Ishikawa (cell line): ENCODE data around the gene PDCD1LG2.

Source experiments
- CEBPB ChIP-seq: IDR thresholded peaks from 2 replicates; pipeline ENCODE4 v1.6.1; 2012
- CREB1 ChIP-seq: IDR thresholded peaks from 2 replicates; pipeline ENCODE4 v1.6.1; 2012; ENCODE audit warnings: low read depth
- EGR1 ChIP-seq: IDR thresholded peaks from 2 replicates; pipeline ENCODE4 v1.6.1; 2012
- EP300 ChIP-seq: IDR thresholded peaks from 2 replicates; pipeline ENCODE4 v1.6.1; 2012; ENCODE audit warnings: borderline replicate concordance
- FOXM1 ChIP-seq: IDR thresholded peaks from 2 replicates; pipeline ENCODE4 v1.6.1; 2012; ENCODE audit warnings: low read depth, borderline replicate concordance
- NFIC ChIP-seq: IDR thresholded peaks from 2 replicates; pipeline ENCODE4 v1.6.1; 2012
- RAD21 ChIP-seq: IDR thresholded peaks from 2 replicates; pipeline ENCODE4 v1.6.1; 2012; ENCODE audit warnings: low read depth
- TAF1 ChIP-seq: IDR thresholded peaks from 2 replicates; pipeline ENCODE4 v1.6.1; 2012; ENCODE audit warnings: low read depth, mild to moderate bottlenecking
- TCF12 ChIP-seq: IDR thresholded peaks from 2 replicates; pipeline ENCODE4 v1.6.1; 2012; ENCODE audit warnings: low read depth
- TEAD4 ChIP-seq: IDR thresholded peaks from 2 replicates; pipeline ENCODE4 v1.6.1; 2012
- YY1 ChIP-seq: IDR thresholded peaks from 2 replicates; pipeline ENCODE4 v1.6.1; 2012; ENCODE audit warnings: low read depth
- ZBTB7A ChIP-seq: IDR thresholded peaks from 2 replicates; pipeline ENCODE4 v1.6.1; 2012; ENCODE audit warnings: low read depth
- TF ChIP-seq, protein P1 (sequence below): IDR thresholded peaks from 2 replicates; pipeline ENCODE4 v1.6.1; 2012
- TF ChIP-seq, protein P2 (sequence below): IDR thresholded peaks from 2 replicates; pipeline ENCODE4 v1.6.1; 2012
- TF ChIP-seq, protein P3 (sequence below): IDR thresholded peaks from 2 replicates; pipeline ENCODE4 v1.6.1; 2012; ENCODE audit warnings: low read depth, mild to moderate bottlenecking

The PDCD1LG2 gene

DNA sequence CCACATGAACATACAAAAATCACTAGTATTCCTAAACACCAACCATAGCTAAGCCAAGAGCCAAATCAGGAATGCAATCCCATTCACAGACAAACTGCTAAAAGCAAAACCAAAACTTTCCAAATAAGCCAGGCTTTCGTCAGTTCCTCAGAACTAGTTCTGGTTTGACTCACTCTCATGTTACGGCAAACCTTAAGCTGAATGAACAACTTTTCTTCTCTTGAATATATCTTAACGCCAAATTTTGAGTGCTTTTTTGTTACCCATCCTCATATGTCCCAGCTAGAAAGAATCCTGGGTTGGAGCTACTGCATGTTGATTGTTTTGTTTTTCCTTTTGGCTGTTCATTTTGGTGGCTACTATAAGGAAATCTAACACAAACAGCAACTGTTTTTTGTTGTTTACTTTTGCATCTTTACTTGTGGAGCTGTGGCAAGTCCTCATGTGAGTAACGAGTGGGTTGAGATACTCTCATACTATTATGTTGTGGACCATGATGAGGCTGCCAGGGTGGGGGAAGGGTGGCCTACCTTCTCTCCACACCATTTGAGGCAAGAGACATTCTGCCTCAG is at the start of gene PDCD1LG2:
TSS of gene PDCD1LG2 (plus strand) at position 172 of the 572 bp plus-strand sequence. CDS start 12,016 bp downstream, outside the sequence.
- TF ChIP-seq TCF12 (no peak), FOXM1 (no peak), TAF1 (no peak), CEBPB (no peak), NFIC (no peak), CREB1 (no peak), ZBTB7A (no peak), YY1 (no peak)
- TF ChIP-seq, protein P1, sequence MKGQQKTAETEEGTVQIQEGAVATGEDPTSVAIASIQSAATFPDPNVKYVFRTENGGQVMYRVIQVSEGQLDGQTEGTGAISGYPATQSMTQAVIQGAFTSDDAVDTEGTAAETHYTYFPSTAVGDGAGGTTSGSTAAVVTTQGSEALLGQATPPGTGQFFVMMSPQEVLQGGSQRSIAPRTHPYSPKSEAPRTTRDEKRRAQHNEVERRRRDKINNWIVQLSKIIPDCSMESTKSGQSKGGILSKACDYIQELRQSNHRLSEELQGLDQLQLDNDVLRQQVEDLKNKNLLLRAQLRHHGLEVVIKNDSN, result no peak
- TF ChIP-seq, protein P2, sequence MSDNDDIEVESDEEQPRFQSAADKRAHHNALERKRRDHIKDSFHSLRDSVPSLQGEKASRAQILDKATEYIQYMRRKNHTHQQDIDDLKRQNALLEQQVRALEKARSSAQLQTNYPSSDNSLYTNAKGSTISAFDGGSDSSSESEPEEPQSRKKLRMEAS, result no peak

DNA sequence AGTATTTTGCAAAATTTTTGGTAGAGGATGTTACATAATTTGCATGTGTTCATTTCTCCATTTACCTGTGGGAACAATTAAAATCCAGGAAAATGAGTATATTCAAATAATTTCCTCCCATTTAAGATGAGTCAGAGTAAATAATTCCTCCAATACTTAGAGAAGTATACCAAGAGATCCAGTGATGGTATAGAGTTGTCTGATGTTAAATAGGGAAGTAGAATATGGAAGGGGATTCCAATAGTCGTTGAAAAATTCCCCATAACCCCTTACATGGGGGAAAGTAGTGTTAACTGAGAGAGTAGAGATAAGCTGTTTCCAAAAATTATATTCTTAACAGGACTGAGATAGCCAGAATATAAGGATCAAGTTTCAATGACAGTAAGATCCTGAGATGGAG is 44.3 kb upstream of the PDCD1LG2 start:
- TF ChIP-seq RAD21 (no peak), TEAD4 (no peak), CREB1 (no peak), EP300 (no peak), YY1 (no peak), ZBTB7A (no peak), NFIC (no peak), TCF12 (no peak), TAF1 (no peak), FOXM1 (no peak), CEBPB (no peak), EGR1 (no peak)
- TF ChIP-seq, protein P2, result no peak
- TF ChIP-seq, protein P3, sequence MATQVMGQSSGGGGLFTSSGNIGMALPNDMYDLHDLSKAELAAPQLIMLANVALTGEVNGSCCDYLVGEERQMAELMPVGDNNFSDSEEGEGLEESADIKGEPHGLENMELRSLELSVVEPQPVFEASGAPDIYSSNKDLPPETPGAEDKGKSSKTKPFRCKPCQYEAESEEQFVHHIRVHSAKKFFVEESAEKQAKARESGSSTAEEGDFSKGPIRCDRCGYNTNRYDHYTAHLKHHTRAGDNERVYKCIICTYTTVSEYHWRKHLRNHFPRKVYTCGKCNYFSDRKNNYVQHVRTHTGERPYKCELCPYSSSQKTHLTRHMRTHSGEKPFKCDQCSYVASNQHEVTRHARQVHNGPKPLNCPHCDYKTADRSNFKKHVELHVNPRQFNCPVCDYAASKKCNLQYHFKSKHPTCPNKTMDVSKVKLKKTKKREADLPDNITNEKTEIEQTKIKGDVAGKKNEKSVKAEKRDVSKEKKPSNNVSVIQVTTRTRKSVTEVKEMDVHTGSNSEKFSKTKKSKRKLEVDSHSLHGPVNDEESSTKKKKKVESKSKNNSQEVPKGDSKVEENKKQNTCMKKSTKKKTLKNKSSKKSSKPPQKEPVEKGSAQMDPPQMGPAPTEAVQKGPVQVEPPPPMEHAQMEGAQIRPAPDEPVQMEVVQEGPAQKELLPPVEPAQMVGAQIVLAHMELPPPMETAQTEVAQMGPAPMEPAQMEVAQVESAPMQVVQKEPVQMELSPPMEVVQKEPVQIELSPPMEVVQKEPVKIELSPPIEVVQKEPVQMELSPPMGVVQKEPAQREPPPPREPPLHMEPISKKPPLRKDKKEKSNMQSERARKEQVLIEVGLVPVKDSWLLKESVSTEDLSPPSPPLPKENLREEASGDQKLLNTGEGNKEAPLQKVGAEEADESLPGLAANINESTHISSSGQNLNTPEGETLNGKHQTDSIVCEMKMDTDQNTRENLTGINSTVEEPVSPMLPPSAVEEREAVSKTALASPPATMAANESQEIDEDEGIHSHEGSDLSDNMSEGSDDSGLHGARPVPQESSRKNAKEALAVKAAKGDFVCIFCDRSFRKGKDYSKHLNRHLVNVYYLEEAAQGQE, result no peak
- TF ChIP-seq, protein P1, result no peak

DNA sequence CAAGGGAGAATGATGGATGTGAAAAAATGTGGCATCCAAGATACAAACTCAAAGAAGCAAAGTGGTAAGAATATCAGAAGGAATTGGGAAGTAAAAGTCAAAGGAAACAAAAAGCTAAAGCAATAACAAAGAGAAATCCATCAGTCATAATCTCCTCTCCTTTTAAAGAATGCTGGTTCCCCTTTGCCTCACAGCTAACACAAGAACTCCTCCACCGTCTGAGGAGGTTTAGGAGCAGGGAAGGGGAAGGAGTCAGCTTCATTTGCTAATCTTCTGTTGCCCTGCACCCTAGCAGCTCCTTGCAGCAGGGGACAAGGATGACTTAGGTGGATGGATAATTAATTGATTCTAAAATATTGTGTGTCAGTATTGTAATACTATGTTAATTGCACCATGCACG is 43.6 kb upstream of the PDCD1LG2 start:
- TF ChIP-seq, protein P2, result no peak
- no peak for TF ChIP-seq CEBPB
- TF ChIP-seq, protein P1, result no peak
- TF ChIP-seq CREB1, result no peak
- TF ChIP-seq TEAD4, result no peak
- no peak for TF ChIP-seq YY1
- TF ChIP-seq FOXM1, result no peak
- TF ChIP-seq TAF1, result no peak
- no peak for TF ChIP-seq EGR1
- no peak for TF ChIP-seq RAD21
- TF ChIP-seq NFIC, result no peak
- TF ChIP-seq, protein P3, result no peak
- no peak for TF ChIP-seq EP300
- TF ChIP-seq ZBTB7A, result no peak
- TF ChIP-seq TCF12, result no peak

DNA sequence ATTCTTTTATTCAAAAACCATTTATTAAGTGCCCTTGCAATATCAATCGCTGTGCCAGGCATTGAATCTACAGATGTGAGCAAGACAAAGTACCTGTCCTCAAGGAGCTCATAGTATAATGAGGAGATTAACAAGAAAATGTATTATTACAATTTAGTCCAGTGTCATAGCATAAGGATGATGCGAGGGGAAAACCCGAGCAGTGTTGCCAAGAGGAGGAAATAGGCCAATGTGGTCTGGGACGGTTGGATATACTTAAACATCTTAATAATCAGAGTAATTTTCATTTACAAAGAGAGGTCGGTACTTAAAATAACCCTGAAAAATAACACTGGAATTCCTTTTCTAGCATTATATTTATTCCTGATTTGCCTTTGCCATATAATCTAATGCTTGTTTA is 41.5 kb upstream of the PDCD1LG2 start:
- TF ChIP-seq NFIC (no peak), RAD21 (no peak), FOXM1 (no peak), ZBTB7A (no peak), CREB1 (no peak), YY1 (no peak), TAF1 (no peak), EGR1 (no peak), TEAD4 (no peak), CEBPB (no peak)
- TF ChIP-seq, protein P1, result no peak
- TF ChIP-seq, protein P2, result no peak
